Retina (tissue), 1 donor: ENCODE data around the gene FAM171A1.
"Not testable (repeated sequence)": the region's sequence is repeated elsewhere in the genome, so short reads cannot be mapped to it uniquely, and the experiment has no call there.

ENCODE experiments used
- DNase-seq: peaks from one replicate; pipeline ENCODE4 v3.0.0-alpha.2; 2016

Gene FAM171A1

DNA sequence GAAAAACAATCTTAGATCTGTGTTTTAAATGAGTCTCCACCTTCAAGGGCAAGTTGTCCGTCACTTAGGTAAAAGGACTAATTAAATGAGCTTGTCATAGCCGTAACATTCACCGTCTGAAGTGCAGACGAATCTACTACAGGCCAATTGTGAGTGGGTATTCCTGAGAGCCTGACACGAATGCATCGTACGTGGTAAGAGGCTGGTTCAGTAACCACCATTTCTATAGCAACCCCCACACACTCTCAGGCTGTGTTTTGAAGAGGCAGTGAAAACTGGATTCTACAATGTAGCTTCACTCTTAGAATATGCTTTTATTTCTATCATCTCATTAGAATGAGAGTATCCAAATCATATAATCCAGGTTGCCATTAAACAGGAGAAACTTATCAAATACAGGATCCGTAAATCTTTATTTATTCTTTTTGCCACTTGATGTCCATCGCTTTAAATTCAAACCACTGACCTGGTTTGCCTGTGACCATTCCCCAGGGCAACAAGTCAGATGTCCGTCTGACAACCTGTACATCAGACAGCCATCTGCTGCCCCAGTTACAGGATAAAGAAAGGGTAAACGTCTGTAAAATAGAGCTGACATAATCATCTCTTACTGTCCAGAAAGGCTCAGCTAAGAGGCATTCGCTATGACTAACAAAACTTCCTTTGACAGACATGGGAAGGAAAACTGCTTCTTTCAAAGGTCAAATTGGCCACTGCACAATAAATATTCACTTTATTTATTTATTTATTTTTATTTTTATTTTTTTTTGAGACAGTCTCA, 132.3 kb downstream of the FAM171A1 start:
- peak; percentile 60 for DNase-seq

DNA sequence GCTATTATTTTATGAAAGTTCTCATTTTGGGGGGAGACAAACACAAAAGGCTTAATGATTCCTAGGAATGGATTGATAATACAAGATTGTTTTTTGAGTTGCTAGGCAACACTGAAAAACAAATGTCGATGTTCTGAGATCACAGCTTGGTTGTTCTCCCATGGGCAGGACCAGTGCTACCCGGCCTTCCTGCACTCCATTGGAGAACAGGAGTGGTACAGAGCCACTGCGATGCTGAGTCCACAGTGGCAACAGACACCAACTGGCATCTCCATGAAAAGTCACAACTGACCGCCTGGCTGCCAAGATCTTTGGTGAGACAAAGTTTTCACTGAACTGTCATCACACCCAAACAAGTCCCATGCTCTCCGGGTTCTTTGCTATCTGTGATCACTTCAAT, 133.7 kb downstream of the FAM171A1 start:
- no peak for DNase-seq

DNA sequence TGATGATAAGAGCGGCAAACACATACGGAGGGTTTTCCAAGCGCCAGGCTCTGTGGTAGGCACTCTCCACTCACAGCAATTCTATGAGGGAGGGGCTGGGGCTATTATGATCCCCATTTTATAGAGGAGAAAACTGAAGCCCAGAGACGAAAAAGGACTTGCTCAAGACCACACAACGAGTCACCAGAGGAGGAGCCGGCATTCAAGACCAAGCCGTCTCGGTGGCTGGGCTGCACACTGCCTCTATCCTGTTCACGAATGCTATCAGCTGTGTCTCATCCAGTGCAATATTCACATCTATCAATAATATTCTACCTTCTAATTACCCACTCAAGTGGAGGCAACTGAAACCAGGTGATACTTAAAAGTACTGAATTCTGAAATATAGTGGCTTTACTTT, 134.7 kb downstream of the FAM171A1 start:
- DNase-seq, result no peak

DNA sequence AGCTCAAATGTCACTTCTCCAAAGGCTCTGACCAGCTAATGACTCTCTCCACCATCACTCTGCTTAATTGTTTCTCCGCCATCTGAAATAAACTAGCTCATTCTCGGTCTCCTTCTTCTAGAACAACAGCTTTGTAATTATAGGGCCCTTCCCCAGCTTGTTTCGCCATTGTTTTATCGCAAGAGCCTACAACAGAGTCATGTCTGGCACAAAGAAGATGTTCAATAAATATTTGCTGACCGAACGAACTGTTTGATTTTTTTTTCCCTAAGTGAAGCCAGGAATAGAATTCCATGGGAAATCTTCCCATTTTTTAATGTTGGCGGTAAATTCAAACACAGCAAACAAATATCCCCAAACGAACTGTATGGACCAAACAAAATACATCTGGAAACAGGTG, 138.8 kb downstream of the FAM171A1 start:
- no peak for DNase-seq

DNA sequence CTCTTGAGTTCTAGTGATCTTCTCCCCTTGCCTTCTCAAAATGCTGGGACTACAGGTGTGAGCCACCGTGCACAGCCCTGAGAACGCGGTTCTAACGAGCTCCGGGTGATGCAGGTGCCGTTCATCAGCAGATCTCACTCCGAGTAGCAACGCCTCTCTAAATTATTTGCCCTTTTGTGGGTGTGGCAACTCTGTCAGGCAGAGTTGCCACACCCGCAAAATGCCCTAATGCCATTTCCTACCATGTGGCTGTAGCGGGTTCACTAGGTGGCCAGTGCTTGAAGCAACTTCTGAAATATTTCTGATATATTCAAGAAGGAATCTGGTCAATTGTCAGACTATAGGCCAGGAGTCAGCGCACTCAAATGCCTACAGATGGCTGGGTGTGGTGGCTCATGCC, 139.7 kb downstream of the FAM171A1 start:
- DNase-seq, result no peak

DNA sequence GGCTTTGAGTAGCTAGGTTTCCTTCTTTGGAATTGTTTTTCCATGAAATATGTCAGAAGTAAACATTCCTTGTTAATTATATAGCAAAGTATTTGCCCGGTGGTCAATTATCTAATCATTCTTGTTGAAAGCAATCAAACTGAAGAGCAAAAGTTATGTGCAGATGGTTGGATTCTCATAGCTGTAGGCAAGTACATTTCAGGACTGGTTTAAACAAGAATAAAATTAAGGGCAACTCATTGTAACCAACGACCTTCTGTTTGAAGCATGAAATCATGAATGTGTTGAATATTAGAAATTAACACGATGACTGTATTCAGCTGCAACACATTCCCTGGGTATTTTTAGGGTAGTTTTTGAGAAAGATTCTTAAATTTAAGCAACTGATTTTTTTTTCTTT, 140.8 kb downstream of the FAM171A1 start:
- DNase-seq, result no peak

DNA sequence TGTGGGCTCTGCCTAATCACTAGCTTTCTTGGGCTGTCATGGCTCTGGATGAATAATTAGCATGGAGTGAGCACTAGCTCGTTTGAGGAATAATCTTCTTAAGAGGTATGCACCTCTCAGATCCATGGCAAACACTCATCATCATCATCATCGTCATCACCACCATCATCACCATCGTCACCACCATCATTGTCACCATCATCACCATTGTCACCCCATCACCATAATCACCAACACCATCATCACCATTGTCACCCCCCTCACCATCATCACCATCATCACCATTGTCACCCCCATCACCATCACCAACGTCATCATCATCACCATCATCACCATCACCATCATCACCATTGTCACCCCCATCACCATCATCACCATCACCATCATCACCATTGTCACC, 141.8 kb downstream of the FAM171A1 start:
- no peak for DNase-seq

DNA sequence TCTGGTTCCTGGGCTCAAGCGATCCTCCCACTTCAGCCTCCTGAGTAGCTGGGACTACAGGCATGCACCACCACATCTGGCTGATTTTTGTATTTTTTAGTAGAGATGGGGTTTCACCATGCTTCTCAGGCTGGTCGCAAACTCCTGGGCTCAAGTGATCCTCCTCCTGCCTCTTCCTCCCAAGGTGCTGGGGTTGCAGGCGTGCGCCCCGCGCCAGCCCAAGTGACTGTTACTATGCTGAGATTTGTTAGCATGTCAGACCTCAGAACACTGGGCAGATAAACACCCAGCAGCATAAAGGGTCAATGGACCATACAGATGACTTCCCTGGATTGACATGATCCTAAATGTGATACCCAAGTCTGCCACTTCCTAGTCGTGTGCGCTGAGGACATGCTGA, 142.7 kb downstream of the FAM171A1 start:
- DNase-seq, result no peak

DNA sequence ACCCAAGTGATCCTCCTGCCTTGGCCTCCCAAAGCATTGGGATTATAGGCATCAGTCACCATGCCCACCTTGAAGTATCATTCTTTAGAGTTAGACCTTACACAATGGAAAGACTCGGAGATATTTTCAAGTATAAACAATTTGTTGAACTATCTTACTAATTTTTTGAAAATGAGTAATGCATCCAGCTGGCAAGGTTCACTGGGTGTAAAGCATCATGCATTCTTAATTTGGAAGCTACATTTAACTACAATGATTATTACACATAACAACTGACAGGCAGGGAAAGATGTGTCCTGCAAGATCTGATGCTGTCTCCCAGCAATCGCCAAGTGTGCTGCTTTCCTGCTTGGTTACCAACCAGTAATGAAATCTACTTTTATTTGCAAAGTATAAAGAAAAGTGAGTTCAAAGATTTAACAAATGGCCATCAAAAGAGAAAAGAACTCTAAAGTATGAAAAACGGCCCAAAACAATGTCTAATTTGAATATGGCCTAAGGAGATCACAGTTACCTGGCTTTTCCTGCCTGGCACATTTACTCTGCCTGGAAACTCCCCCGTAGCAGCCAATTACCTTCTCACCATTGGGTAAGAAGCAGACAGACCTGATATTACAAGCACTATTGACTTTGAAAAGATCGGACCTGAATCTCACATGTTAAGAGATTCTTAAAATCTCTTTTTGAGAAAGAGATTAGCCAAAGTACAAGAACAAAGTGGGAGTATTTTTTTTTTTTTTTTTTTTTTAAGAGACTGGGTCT, 143.3 kb downstream of the FAM171A1 start:
- no peak for DNase-seq

DNA sequence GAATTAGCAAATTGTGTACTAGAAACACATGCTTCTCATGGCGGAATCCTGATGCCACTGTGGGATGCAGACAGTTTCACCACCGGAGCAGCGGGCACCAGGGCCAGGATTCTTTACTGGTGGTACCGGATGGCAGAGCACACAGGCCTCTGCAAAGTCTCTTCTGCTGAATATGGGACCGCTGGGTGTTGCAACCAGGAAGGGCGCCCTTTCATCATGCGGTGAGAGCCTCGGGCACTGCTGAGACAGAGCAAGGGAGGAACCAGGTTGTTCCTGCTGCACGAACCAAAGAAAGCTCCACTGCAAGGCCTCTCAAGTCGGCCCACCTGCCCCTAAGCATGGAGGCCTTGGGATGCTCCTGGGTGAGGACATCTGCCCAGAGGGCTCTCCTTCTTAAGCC, 145.6 kb downstream of the FAM171A1 start:
- DNase-seq, result no peak

DNA sequence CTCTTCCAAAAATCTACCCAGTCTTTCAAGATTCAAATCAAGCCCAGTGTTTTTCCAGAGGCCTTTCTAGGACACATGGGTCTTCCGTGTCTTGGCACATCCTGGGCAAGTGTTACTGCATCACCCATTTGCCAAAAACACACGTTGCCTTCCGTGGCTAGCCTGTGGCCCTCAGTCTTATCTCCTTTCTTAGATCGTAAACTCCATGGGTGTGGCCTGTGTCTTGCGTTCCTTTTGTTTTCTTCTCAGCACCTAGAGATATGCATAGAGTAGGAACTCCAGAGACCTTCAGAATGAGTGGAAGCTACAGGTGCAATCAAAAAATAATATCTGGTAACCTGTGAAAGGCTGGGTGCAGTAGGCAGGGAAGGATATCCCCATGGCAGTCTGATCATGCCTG, 146.1 kb downstream of the FAM171A1 start:
- DNase-seq, result no peak

DNA sequence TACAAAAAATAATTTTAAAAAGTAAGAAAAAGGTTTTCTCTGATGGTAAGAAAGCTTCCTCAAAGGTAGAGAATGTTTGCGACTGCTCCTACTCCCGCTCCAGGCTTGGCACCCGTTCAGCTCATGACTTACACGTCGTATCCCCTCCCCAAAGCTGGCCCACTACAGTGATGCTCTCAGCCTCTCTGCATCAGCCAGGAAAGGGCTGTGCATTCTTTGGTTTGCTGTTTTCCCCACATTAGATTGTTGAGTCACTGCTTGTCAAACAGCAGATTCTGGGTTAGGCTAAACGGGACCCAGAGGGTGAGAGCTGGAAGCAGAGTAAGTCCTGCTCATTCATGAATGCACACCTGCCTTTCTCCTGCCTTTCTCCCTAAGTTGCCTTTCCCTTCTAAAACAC, 147.9 kb downstream of the FAM171A1 start:
- DNase-seq, result no peak

DNA sequence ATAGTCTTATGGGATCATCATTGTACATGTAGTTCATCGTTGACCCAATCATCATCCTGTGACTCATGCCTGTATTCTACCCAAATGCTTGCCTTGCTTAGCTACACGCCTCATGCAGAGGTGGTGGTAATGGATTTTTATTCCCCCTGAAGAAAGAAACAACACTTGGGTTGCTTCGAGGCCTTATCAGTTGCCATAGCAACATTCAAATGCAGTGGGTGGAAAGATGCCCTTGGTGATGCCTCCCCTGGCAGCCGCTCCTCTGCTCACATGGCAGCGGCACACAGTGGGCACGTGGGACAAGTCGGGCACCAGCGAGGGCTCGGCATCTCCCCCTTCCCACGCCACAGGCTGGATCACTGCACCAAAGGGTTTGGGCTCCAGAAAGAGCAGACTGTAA, 148.6 kb downstream of the FAM171A1 start:
- no peak for DNase-seq

DNA sequence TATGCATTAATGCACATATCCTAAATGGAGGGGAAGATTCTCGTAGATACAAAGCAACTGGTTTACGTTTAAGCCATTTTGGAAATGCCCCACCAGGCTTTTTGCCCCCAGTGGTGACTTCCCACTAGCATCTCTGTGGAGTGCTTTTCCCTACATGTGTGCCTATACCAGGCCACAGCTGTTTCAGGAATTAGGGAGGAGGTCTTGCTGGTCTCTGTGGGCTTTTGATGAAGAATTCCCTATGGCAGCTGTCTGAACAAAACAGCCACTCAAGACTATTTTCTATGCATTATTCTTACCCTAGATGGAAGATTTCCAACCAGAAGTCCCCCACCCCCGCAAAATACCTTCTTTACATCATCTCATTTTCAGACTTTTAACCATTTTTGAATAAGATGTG, 150.6 kb downstream of the FAM171A1 start:
- no peak for DNase-seq

DNA sequence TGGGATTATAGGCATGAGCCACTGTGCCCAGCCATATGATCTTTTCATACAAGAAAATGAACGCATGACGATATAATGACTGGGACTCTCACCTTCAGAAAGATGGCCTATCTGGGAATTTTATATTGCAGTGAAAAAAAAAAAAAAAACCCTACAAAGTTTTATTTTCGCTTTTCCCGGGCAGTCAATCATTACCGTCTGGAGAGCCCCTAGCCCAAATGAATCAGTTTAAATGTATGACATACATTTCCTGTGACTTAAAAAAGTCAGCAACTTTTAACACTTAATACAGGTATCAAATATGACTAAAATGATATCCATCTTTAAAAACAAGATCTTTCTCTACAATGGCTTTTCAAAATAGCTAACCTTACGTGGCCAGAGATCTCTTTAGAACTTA, 154.4 kb downstream of the FAM171A1 start:
- no peak for DNase-seq

DNA sequence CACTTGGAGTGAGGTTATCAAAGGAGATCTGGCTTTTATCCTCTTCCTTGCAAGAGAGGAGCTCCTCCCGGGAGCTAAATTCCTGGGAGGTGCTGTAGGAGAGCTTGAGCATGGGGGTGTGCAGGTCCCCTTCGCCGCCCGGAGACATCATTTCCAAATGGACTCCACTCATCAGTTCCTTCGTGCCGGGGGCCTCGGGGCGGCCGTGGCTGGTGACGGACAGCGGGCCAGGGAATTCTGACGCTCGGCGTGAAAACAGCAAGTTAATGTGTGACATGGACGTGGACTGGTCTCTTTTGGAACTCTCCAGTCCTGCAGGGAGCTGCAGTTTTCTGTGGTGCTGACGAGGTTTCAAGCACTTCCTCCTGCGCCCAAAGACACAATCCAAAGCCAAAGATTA, 156.9 kb downstream of the FAM171A1 start:
- DNase-seq, result no peak

DNA sequence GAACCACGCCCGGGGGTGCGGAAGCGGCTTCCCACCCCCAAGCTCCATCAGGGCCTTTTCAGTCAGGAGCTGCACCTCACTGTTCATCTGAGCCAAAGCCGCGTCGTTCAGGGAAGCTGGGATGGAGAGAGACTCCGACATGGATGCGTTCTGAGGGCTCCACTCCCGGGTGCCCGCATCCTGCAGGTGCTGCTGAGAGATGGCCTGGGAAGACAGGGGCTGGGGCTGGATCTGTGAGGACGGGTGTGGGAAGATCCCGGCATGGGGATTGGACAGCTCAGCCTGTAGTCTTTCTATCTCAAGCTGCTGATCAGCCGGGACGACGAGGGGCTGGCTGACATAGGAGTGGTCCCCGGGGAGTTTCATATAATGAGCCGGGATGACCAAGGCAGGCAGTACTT, 157.6 kb downstream of the FAM171A1 start:
- peak; percentile 44 for DNase-seq

DNA sequence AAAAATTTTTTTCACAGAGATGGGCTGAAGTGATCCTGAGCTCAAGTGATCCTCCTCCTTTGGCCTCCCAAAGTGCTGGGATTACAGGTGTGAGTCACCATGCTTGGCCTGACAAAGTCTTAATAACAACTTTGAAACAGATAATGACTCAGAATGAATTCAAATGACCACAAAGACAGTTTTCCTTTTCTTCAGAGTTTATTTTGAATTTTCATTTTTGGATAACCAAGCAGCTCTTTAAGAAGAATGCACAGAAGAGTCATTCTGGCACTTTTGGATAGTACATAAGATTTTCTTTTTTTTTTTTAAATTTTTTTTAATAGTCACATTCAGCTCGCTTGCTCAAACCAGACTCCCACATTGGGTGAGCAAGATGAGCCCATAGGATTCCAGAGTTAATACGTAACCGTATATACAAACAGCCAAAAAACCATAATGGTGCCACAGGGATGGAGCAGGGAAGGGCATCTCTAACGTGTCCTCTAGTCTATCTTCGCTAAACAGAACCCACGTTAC, 159.6 kb downstream of the FAM171A1 start:
- DNase-seq, result no peak

DNA sequence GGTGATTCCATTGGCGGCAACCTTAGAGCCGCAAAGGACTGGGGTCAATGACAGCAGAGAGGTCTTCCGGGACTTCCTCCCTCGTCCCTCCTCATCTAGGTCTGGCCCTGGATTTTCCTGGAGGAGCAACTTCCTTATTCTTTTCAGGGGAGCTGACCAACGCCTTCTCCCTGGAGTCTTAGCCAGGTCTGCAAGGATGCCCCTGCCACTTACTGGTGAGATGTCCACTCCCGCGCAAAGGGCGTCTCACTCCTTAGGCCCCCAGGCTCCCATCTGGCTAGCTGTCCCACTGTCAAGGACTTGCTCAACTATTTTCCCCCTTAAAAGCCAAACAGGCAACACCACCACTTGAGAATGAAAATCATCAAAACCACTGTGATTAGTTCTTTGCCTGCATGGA, 160.6 kb downstream of the FAM171A1 start:
- DNase-seq, result no peak

DNA sequence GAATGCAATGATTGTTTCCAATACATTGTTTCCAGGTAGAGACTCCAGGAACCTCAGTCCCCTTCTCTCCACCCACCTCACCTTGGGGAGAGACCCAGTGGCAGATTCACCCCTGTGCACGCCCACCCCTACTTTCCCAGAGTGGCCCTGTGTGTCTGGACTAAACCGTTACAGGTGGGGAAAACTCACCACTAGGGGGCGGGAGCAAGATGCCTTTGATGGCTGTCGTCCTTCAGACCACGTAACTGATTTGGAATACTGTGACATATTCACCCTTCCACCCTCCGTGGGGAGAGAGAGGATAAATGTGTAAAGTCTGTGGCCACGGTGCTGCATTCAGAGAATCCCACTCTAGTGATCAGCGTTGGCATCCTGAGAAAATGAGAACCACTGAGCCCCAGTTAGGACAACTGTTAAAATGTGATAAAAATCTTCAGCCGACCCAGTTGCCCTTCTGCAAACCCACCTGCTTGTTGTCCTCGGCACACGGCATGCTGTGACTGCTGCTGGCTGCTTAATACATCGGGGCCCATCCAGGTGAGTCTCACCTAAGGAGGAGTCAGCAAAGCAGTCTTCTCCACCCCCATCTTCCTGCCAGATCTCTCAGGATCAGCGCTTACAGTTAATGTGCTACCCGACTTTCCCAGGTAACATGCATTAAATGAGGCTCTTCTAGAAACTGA, 161.1 kb downstream of the FAM171A1 start:
- peak; percentile 79 for DNase-seq

DNA sequence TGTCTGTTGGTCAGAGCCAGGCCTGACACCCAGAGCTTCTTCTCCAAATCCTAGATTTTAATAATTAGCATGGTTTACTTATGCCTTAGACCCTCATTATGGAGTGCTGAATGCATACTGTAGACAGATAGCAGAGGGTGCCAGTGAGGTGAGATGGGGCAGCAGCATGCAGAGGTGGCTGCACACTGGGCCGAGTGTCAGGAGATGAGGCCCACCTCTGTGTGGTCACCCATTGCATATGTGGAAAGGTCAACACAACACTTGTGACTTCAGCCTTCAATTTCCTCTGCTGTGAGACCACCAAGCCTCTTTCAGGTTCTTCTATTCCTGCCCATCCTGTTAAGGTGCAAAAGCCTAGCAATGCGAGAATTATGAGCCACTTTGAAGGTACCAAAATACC, 162.9 kb downstream of the FAM171A1 start:
- DNase-seq, result no peak

DNA sequence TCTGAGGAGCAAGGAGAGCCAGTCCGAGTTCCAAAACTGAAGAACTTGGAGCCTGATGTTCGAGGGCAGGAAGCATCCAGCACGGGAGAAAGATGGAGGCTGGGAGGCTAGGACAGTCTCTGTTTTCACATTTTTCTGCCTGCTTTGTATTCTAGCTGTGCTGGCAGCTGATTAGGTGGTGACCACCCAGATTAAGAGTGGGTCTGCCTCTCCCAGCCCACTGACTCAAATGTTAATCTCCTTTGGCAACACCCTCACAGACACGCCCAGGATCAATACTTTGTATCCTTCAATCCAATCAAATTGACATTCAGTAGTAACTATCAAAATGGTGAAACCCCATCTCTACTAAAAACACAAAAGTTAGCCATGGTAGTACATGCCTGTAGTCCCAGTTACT, 163.7 kb downstream of the FAM171A1 start:
- DNase-seq, result not testable (repeated sequence)

DNA sequence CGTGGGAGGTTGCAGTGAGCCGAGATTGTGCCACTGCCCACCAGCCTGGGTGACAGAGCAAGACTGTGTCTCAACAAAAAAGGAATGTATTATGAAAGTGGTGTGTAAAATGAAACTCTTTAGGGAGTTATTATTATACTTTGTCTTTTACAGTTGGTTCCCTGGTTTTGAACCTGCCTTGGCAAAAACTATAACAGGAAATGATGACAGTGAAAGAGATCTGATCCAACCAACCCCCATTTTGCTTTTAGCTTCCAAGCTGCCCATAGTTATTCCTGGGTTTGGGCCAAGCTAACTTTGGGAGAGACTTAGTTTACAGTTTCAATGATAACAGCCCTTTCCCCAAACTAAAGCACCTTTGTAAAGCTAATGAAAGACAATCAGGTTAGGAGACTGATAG, 168.4 kb downstream of the FAM171A1 start:
- no peak for DNase-seq

DNA sequence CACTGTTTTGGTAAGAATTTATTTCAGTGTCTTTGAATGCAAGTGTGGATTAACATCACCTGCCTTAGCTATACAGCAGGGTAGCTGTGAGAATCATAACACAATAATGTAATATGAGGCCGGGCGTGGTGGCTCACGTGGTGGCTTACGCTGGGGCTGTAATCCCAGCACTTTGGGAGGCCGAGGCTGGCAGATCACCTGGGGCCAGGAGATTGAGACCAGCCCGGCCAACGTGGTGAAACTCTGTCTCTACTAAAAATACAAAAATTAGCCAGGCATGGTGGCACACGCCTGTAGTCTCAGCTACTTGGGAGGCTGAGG, 168.8 kb downstream of the FAM171A1 start:
- DNase-seq, result not testable (repeated sequence)
